GM12872 (cell line): ENCODE results near the gene TMEM259.

Source experiments
- TF ChIP-seq, protein P1 (sequence below): IDR thresholded peaks from 3 replicates; pipeline ENCODE4 v1.5.1; 2011; ENCODE audit warnings: low read depth, mild to moderate bottlenecking, low read length, moderate library complexity; ENCODE audit not compliant: insufficient read depth

The TMEM259 gene

DNA sequence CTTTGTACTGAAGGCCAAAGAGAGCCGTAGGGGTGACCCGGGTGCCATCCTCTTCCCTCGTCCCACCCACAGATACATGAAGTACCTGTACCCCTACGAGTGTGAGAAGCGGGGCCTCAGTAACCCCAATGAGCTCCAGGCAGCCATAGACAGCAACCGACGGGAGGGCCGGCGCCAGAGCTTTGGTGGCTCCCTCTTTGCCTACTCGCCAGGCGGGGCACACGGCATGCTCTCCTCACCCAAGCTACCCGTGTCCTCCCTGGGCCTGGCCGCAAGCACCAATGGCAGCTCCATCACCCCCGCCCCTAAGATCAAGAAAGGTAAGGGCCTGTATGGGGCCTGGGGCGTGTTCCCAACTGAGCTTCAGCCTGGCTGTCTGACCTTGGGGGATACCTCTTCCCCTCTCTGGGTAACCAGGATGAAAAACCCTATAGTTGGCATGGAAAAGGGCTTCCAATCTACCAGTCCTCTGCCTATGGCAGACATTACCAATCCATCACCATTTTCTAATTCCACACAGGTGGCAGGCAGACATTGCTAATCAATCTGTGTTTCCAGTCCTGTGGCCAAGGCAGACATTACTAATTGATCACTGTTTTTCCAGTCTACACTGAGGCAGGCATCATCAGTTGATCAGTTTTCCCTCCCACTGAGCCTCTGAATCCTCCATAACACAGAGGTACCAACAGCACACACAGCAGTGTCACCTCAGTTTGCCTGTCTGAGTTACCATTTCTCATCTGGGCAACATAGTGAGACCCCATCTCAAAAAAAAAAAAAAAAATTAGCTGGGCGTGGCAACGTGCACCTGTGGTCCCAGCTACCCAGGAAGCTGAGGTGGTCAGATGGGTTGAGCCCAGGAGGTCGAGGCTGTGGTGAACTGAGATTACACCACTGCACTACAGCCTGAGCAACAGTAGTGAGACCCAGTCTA is 55.9 kb downstream of the TMEM259 start:
- TF ChIP-seq, protein P1, sequence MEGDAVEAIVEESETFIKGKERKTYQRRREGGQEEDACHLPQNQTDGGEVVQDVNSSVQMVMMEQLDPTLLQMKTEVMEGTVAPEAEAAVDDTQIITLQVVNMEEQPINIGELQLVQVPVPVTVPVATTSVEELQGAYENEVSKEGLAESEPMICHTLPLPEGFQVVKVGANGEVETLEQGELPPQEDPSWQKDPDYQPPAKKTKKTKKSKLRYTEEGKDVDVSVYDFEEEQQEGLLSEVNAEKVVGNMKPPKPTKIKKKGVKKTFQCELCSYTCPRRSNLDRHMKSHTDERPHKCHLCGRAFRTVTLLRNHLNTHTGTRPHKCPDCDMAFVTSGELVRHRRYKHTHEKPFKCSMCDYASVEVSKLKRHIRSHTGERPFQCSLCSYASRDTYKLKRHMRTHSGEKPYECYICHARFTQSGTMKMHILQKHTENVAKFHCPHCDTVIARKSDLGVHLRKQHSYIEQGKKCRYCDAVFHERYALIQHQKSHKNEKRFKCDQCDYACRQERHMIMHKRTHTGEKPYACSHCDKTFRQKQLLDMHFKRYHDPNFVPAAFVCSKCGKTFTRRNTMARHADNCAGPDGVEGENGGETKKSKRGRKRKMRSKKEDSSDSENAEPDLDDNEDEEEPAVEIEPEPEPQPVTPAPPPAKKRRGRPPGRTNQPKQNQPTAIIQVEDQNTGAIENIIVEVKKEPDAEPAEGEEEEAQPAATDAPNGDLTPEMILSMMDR, result no peak

DNA sequence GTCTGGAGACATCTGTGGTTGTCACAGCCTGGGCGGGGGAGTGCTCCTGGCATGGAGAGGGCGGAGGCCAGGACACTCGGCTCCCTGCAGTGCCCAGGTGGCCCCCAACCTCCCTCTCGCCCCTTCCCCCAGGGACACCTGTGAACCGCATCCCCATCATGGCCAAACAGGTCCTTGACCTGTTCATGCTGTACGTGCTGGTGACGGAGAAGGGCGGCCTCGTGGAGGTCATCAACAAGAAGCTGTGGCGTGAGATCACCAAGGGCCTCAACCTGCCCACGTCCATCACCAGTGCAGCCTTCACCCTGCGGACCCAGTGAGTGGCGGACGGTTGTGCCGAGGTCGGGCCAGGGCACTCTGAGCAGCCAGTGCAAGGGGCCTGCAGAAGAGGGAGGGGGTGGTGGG is 56.8 kb downstream of the TMEM259 start:
- TF ChIP-seq, protein P1, result no peak

DNA sequence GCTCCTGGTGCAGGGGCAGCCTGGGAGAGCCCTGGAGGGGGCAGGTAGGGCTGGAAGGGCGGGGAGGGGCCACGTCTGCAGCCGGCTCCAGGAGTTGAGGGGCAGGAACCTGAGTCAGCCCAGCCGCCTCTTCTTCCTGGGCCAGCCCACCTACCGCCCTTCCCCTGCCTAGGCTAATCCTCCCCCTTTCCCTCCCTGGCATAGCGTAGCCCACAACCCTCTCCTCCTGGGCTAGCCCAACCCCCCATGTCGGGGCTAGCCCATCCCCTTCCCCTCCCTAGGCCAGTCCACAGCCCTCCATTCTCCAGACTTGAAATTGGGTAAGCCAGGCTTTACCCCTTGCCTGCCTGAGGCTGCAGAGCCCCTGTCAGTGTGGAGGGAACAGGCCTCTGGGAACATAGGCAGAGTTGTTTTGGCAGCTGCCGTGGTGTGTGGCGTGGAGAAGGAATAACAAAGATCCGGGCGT is 57.4 kb downstream of the TMEM259 start:
- TF ChIP-seq, protein P1, result no peak

DNA sequence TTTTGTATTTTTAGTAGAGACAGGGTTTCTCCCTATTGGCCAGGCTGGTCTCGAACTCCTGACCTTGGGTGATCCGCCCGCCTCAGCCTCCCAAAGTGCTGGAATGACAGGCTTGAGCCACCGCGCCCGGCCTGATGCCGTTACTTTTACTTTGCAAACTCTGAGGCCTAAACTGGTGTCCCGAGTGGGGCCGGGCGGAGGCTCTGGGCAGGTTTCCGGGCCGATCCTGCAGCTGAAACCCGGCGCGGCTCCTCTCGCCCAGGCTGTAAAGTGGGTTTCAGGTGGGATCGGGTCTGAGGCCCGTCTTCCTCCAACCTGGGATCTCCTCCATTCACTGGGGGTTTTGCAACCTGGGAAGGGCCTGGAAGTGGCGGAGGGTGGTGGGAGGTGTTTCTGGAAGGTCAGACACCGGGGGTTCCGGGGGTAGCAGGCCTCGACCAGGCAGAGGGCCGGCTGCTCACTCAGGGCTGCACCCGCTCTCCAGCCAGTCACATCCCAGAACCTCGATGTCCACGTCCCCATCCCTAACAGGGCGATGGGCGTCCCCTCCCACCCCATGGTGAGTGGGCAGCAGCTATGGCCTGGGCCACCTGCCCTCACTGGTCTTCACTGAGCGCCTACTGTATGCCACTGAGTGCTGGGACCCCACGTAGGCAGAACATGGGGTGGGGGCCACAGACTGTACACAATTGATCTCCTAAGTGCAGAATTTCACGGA is 58.1 kb downstream of the TMEM259 start:
- TF ChIP-seq, protein P1, result no peak

DNA sequence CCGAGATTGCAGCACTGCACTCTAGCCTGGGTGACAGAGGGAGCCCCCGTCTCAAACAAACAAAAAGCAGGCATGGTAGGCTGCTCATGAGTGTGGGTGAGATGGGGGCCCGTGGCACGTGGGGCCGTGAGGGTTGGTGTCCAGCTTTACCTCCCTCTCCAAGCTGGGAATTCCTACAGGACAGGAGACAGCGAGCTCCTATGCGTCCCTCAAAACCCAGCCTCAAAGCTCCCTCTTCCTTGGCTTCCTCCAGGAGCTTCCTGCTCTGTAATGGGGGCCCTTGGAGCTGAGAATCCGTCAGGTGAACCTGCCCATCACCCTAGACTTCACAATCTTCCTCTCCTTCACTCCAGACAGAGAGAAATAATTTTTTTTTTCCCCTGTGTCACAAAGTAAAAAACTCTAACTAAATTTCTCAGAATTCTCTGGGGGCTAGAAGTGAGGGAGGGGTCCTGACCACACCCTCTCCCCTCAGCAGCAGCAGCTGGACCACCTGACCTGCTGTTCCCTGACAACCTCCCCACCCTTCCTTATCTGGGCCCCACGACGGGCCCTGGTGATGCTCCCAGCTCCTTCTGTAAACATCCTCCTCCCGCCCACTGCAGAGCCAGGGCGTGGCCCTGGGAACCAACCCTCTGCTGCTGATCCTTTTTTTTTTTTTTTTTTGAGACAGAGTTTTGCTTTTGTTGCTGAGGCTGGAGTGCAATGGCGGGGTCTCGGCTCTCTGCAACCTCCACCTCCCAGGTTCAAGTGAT is 58.9 kb downstream of the TMEM259 start:
- TF ChIP-seq, protein P1, result no peak

DNA sequence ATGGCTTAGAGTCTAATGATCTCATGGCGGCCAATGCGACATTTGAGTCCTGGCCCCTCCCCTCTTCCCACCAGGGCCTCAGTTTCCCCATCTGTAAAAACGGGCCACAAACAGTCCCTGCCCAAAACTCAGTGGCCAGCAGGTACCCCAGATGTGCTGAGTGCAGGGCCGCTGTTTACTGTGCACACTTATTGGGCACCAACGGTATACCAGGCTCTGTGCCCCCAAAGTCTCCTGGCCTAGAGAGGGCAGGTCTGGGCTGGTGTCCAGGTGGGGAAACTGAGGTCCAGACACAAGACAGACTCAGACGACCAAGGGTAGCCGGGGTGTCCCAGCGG is 60.4 kb downstream of the TMEM259 start:
- TF ChIP-seq, protein P1, result no peak

DNA sequence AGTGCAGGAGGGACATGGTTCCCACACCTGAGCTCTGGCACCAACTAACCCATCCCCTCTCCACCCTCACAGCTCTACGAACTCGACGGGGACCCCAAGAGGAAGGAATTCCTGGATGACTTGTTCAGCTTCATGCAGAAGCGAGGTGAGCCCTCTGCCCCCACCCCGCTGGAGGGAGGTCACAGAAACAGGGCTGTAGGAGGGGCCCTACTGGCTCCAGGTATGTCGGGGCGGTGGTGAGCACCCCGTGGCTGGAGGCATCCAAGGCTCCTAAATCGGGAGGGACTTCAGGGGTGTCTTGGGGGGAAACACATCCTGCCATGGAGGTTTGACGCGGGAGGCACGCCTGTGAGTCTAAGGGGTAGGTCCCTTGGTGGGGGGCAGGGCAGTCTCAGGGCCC is 60.9 kb downstream of the TMEM259 start:
- TF ChIP-seq, protein P1, result no peak
